SJSA1 (cell line): ENCODE data around the gene MTARC1. TPM values are rescaled to one million over a fixed set of nuclear protein-coding genes. Genes with fewer than 3 reads are reported as not detected.
A peak's percentile ranks its signal among the peaks of the same experiment; 100 is the strongest.

Experiments
- DNase-seq, 2 experiments: peaks; one replicate each; pipeline ENCODE4 v3.0.0-alpha.2; 2015 to 2020; ENCODE audit warnings: low spot score in 2 of 2, low read depth in 1 of 2
- H3K27ac ChIP-seq: fragments of 250-450 bp; sonication (Bioruptor Pico); 2 replicates; pipeline ENCODE4 v1.5.1; 2020; ENCODE audit warnings: mild to moderate bottlenecking, moderate library complexity
- H3K27me3 ChIP-seq: fragments of 250-450 bp; sonication (Bioruptor Pico); replicated peaks from 2 replicates; pipeline ENCODE4 v1.5.1; 2020; ENCODE audit warnings: mild to moderate bottlenecking, moderate library complexity
- H3K36me3 ChIP-seq: fragments of 250-450 bp; sonication (Bioruptor Pico); 2 replicates; pipeline ENCODE4 v1.5.1; 2020; ENCODE audit warnings: mild to moderate bottlenecking
- H3K4me1 ChIP-seq: fragments of 250-450 bp; sonication (Bioruptor Pico); replicated peaks from 2 replicates; pipeline ENCODE4 v1.6.1; 2021; ENCODE audit warnings: mild to moderate bottlenecking
- H3K4me3 ChIP-seq: fragments of 250-450 bp; sonication (Bioruptor Pico); 2 replicates; pipeline ENCODE4 v1.5.1; 2020; ENCODE audit warnings: mild to moderate bottlenecking
- H3K9me3 ChIP-seq: fragments of 250-450 bp; sonication (Bioruptor Pico); replicated peaks from 2 replicates; pipeline ENCODE4 v1.5.1; 2020; ENCODE audit warnings: mild to moderate bottlenecking
- total RNA-seq: library from RNA; depleted of rRNA; stranded (reverse); fragments of >200 nt; shearing (Covaris generic); gene quantifications from 2 replicates; pipeline ENCODE4 v1.2.3, GENCODE V29; 2014

Gene MTARC1
- total RNA-seq, 1 experiment from 2014 or later = not detected

- H3K27ac ChIP-seq = no peak overlapping the region
- no peak overlapping the region for H3K4me3 ChIP-seq
- H3K27me3 ChIP-seq = no peaks in the 10 kb centered on the region
- no peak for DNase-seq
- no peaks in the 10 kb centered on the region for H3K36me3 ChIP-seq
- H3K4me1 ChIP-seq = no peaks in the 10 kb centered on the region
- no peaks in the 10 kb centered on the region for H3K9me3 ChIP-seq
Measured at GRCh38 chr1:220804202-220804586, 17.5 kb downstream of the MTARC1 start.

DNA sequence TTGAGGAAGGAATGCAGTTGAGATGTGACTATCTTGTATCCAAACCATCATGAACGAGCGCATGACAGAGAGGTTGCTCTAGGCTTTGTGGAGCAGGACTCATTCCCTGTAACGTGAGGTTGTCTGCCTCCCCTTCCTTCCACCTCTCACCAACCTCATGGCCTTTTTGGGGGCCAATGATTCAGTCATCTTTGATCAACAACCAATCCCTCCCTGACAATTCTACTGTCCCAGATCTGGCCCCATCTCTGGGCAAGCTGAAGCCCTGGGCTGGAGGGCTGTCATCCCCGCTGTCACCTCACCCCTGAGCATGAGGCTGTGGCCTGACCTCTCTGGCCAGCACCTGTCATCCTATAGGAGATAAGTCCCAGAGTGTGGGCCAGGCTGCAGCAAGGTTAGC lies 19.7 kb downstream of the MTARC1 start:
- no peaks in the 10 kb centered on the region for H3K4me1 ChIP-seq
- H3K27ac ChIP-seq = no peak overlapping the region
- no peaks in the 10 kb centered on the region for H3K36me3 ChIP-seq
- H3K9me3 ChIP-seq = no peaks in the 10 kb centered on the region
- no peaks in the 10 kb centered on the region for H3K27me3 ChIP-seq
- H3K4me3 ChIP-seq = no peak overlapping the region
- no peak for DNase-seq

DNA sequence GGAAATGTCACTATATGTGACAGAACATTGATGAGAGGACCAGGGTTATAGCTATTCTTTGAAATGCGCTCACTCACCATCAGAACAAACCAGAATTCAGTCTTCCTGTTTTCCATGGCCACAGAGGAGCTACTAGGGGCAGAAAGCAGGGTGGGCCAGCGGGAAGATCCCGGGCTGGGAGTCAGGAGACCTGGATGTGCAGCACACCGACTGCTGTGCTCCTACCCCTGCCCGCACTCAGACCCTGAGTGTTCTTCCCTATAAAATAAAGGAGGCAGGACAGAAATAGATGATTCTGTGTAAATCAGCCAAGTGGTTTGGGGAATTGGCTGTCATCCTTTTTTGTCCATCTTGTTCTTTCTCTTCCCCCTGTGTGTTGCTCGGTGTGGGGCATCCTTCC lies 21.0 kb downstream of the MTARC1 start:
- no peaks in the 10 kb centered on the region for H3K36me3 ChIP-seq
- no peak for DNase-seq
- no peaks in the 10 kb centered on the region for H3K27me3 ChIP-seq
- no peaks in the 10 kb centered on the region for H3K9me3 ChIP-seq
- H3K27ac ChIP-seq = no peak overlapping the region
- no peaks in the 10 kb centered on the region for H3K4me1 ChIP-seq
- no peak overlapping the region for H3K4me3 ChIP-seq

- DNase-seq = no peak
Measured at GRCh38 chr1:220808345-220809186, 21.9 kb downstream of the MTARC1 start.

GRCh38 chr1:220809187-220809550 lies 22.5 kb downstream of the MTARC1 start:
- H3K4me3 ChIP-seq = no peak overlapping the region
- H3K4me1 ChIP-seq = no peaks in the 10 kb centered on the region
- H3K36me3 ChIP-seq = no peaks in the 10 kb centered on the region
- H3K27ac ChIP-seq = no peak overlapping the region
- no peaks in the 10 kb centered on the region for H3K27me3 ChIP-seq
- no peaks in the 10 kb centered on the region for H3K9me3 ChIP-seq
- no peak for DNase-seq

More at GRCh38 chr1:220808345-220809186, 21.9 kb downstream of the MTARC1 start:
- Histone ChIP-seq H3K9me3 (no peaks in the 10 kb centered on the region), H3K36me3 (no peaks in the 10 kb centered on the region), H3K27ac (no peak overlapping the region), H3K27me3 (no peaks in the 10 kb centered on the region), H3K4me1 (no peaks in the 10 kb centered on the region), H3K4me3 (no peak overlapping the region)

DNA sequence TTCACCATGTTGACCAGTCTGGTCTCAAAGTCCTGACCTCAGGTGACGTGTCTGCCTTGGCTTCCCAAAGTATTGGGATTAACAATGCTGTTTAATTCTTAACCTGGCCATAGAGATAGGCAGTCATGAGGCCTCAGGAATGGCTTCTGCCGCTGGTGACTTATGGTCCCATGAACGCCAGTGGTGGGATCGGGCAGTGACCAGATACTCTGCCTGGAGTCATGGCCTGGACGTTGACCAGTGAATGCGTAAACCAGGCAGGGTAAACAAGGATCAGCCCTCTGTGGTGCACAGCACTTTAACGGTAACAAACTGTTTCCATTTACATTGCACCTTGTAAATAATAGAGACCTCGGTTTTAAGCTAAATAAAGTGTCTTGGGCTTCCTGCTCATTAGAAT lies 23.0 kb downstream of the MTARC1 start:
- no peaks in the 10 kb centered on the region for H3K9me3 ChIP-seq
- H3K4me3 ChIP-seq = no peak overlapping the region
- no peak overlapping the region for H3K27ac ChIP-seq
- no peaks in the 10 kb centered on the region for H3K27me3 ChIP-seq
- DNase-seq = no peak
- H3K36me3 ChIP-seq = no peaks in the 10 kb centered on the region
- H3K4me1 ChIP-seq = no peaks in the 10 kb centered on the region

- Histone ChIP-seq H3K4me3 (no peak overlapping the region), H3K36me3 (no peaks in the 10 kb centered on the region)
- peak; percentile 54 to 78 for DNase-seq
Measured at GRCh38 chr1:220810179-220810653, 23.5 kb downstream of the MTARC1 start.

GRCh38 chr1:220810963-220811362 lies 24.2 kb downstream of the MTARC1 start:
- Histone ChIP-seq H3K9me3 (no peaks in the 10 kb centered on the region), H3K27me3 (no peaks in the 10 kb centered on the region), H3K4me3 (no peak overlapping the region), H3K4me1 (no peaks in the 10 kb centered on the region), H3K27ac (no peak overlapping the region), H3K36me3 (no peaks in the 10 kb centered on the region)
- no peak for DNase-seq

More at GRCh38 chr1:220810179-220810653, 23.5 kb downstream of the MTARC1 start:
- no peaks in the 10 kb centered on the region for H3K9me3 ChIP-seq
- no peaks in the 10 kb centered on the region for H3K4me1 ChIP-seq
- H3K27ac ChIP-seq = no peak overlapping the region
- H3K27me3 ChIP-seq = no peaks in the 10 kb centered on the region

- Histone ChIP-seq H3K27ac (no peak overlapping the region), H3K27me3 (no peaks in the 10 kb centered on the region), H3K36me3 (no peaks in the 10 kb centered on the region), H3K4me3 (no peak overlapping the region), H3K4me1 (no peaks in the 10 kb centered on the region), H3K9me3 (no peaks in the 10 kb centered on the region)
- no peak for DNase-seq
Measured at GRCh38 chr1:220811695-220812094, 25.0 kb downstream of the MTARC1 start.

DNA sequence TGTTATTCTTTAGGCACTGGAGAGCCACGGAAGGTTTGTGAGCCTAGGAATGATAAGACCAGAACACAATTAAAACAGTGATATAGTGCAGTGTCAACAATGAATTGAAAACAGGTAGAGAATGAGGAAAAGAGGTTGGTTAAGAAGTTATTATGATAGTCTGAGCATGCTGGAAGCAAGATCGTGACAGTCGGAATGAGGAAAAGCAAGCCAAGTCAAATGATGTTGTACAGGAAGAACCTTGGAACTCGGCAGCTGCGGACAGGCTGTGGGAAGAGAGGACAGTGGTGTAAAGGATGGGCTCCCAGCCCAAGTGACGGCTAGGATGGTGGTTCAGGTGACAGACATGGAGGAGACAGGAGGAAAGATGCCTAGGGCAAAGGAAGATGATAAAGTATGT lies 25.6 kb downstream of the MTARC1 start:
- DNase-seq = no peak
- H3K4me3 ChIP-seq = no peak overlapping the region
- no peaks in the 10 kb centered on the region for H3K27me3 ChIP-seq
- H3K27ac ChIP-seq = no peak overlapping the region
- no peaks in the 10 kb centered on the region for H3K36me3 ChIP-seq
- H3K4me1 ChIP-seq = no peaks in the 10 kb centered on the region
- H3K9me3 ChIP-seq = no peaks in the 10 kb centered on the region

GRCh38 chr1:220813013-220813412 lies 26.3 kb downstream of the MTARC1 start:
- Histone ChIP-seq H3K27me3 (no peaks in the 10 kb centered on the region), H3K9me3 (no peaks in the 10 kb centered on the region), H3K4me3 (no peak overlapping the region), H3K27ac (no peak overlapping the region), H3K4me1 (no peaks in the 10 kb centered on the region; the same call in 1 of the 2 replicates), H3K36me3 (no peaks in the 10 kb centered on the region)
- no peak for DNase-seq

GRCh38 chr1:220815409-220815808 lies 28.7 kb downstream of the MTARC1 start:
- Histone ChIP-seq H3K27ac (no peak overlapping the region), H3K4me1 (peaks cover 14% of the 10 kb centered on the region), H3K4me3 (no peak overlapping the region)

GRCh38 chr1:220817907-220818306 lies 31.2 kb downstream of the MTARC1 start:
- no peak overlapping the region for H3K27ac ChIP-seq
- no peaks in the 10 kb centered on the region for H3K36me3 ChIP-seq
- DNase-seq = no peak
- H3K4me3 ChIP-seq = no peak overlapping the region
- H3K9me3 ChIP-seq = no peaks in the 10 kb centered on the region
- H3K4me1 ChIP-seq = peaks cover 14% of the 10 kb centered on the region
- H3K27me3 ChIP-seq = no peaks in the 10 kb centered on the region

More at GRCh38 chr1:220815409-220815808, 28.7 kb downstream of the MTARC1 start:
- no peaks in the 10 kb centered on the region for H3K27me3 ChIP-seq
- no peak for DNase-seq
- H3K9me3 ChIP-seq = no peaks in the 10 kb centered on the region
- no peaks in the 10 kb centered on the region for H3K36me3 ChIP-seq

GRCh38 chr1:220818421-220819173 lies 31.9 kb downstream of the MTARC1 start:
- peaks cover 14% of the 10 kb centered on the region for H3K4me1 ChIP-seq
- no peaks in the 10 kb centered on the region for H3K36me3 ChIP-seq
- no peaks in the 10 kb centered on the region for H3K27me3 ChIP-seq
- H3K9me3 ChIP-seq = no peaks in the 10 kb centered on the region
- peak; percentile 81 to 85 for DNase-seq
- no peak overlapping the region for H3K4me3 ChIP-seq
- H3K27ac ChIP-seq = peak overlapping the region; percentile 39
